ENCODE data around the gene SASH3.

SASH3 gene

GRCh38 chrX:129760155-129760554 lies 19.6 kb upstream of the SASH3 start:
- DNase-seq (ENCODE audit: insufficient read length, low spot score), result no peak
- no peak for TF ChIP-seq CTCF (IDR thresholded peaks at IDR 0.05; ENCODE audit: insufficient read depth, missing control alignments)
- FAIRE-seq, result no peak

GRCh38 chrX:129760981-129761380 lies 18.8 kb upstream of the SASH3 start:
- FAIRE-seq (no peak), DNase-seq (ENCODE audit: insufficient read length, low spot score) (no peak)
- no peak for TF ChIP-seq CTCF (IDR thresholded peaks at IDR 0.05; ENCODE audit: insufficient read depth, missing control alignments)

- DNase-seq (ENCODE audit: insufficient read length, low spot score) (no peak), FAIRE-seq (no peak)
- TF ChIP-seq CTCF (IDR thresholded peaks at IDR 0.05; ENCODE audit: insufficient read depth, missing control alignments), result no peak
Observed at GRCh38 chrX:129761596-129761995, 18.2 kb upstream of the SASH3 start.

- FAIRE-seq, result no peak
- no peak for DNase-seq (ENCODE audit: insufficient read length, low spot score)
- TF ChIP-seq CTCF (IDR thresholded peaks at IDR 0.05; ENCODE audit: insufficient read depth, missing control alignments), result no peak
Observed at GRCh38 chrX:129762448-129762847, 17.3 kb upstream of the SASH3 start.

GRCh38 chrX:129763666-129764065 lies 16.1 kb upstream of the SASH3 start:
- DNase-seq (ENCODE audit: insufficient read length, low spot score) (no peak), FAIRE-seq (no peak)
- no peak for TF ChIP-seq CTCF (IDR thresholded peaks at IDR 0.05; ENCODE audit: insufficient read depth, missing control alignments)

GRCh38 chrX:129768186-129768585 lies 11.6 kb upstream of the SASH3 start:
- DNase-seq (ENCODE audit: insufficient read length, low spot score) (no peak), FAIRE-seq (no peak)
- TF ChIP-seq CTCF (IDR thresholded peaks at IDR 0.05; ENCODE audit: insufficient read depth, missing control alignments), result no peak

- no peak for TF ChIP-seq CTCF (IDR thresholded peaks at IDR 0.05; ENCODE audit: insufficient read depth, missing control alignments)
- DNase-seq (ENCODE audit: insufficient read length, low spot score), result no peak
- no peak for FAIRE-seq
Observed at GRCh38 chrX:129768586-129769466, 10.9 kb upstream of the SASH3 start.

All from D721Med (cell line).